GM23338 (cell line): ENCODE measurements around the gene USP5. TPM values are rescaled to one million over a fixed set of nuclear protein-coding genes. Genes with fewer than 3 reads are reported as not detected.

Source experiments
- CREB1 ChIP-seq: fragments of 250-450 bp; sonication (Bioruptor Pico); IDR thresholded peaks from 2 replicates; pipeline ENCODE4 v1.5.0; 2020; ENCODE audit warnings: low read depth, mild to moderate bottlenecking, moderate library complexity
- ETS1 ChIP-seq: IDR thresholded peaks from 2 replicates; pipeline ENCODE4 v1.6.1; 2016; ENCODE audit warnings: antibody characterized with exemption
- JUNB ChIP-seq: IDR thresholded peaks from one replicate; pipeline ENCODE4 v1.6.1; 2016; ENCODE audit warnings: antibody characterized with exemption; ENCODE audit not compliant: unreplicated experiment
- NANOG ChIP-seq: IDR thresholded peaks from 2 replicates; pipeline ENCODE4 v1.6.1; 2016; ENCODE audit warnings: antibody characterized with exemption, borderline replicate concordance
- POLR2AphosphoS5 ChIP-seq: IDR thresholded peaks from 2 replicates; pipeline ENCODE4 v1.6.1; 2016; ENCODE audit warnings: antibody characterized with exemption, low read depth
- REST ChIP-seq: IDR thresholded peaks from one replicate; pipeline ENCODE4 v1.6.1; 2018; ENCODE audit warnings: antibody characterized with exemption; ENCODE audit not compliant: unreplicated experiment
- STAT1 ChIP-seq: IDR thresholded peaks from one replicate; pipeline ENCODE4 v1.6.1; 2016; ENCODE audit warnings: antibody characterized with exemption; ENCODE audit not compliant: unreplicated experiment
- ZNF114 ChIP-seq: fragments of 250-450 bp; sonication (Bioruptor Pico); IDR thresholded peaks from 2 replicates; pipeline ENCODE4 v1.5.0; 2020; ENCODE audit warnings: mild to moderate bottlenecking, moderate library complexity
- ZNF331 ChIP-seq: fragments of 250-450 bp; sonication (Bioruptor Pico); IDR thresholded peaks from 2 replicates; pipeline ENCODE4 v1.5.0; 2020; ENCODE audit warnings: low read depth, mild to moderate bottlenecking, moderate library complexity
- ZNF462 ChIP-seq: fragments of 250-450 bp; sonication (Bioruptor Pico); IDR thresholded peaks from 2 replicates; pipeline ENCODE4 v1.5.0; 2020; ENCODE audit warnings: mild to moderate bottlenecking, moderate library complexity
- polyA plus RNA-seq: library from polyadenylated mRNA; unstranded; fragments of >200 nt; fragmentation: Nextera tagmentation; extraction: Ambion mirVana; gene quantifications from 2 replicates; pipeline ENCODE4 v1.2.1, GENCODE V29; 2016
- total RNA-seq: library from RNA; depleted of rRNA; stranded (reverse); fragments of >200 nt; shearing (Covaris generic); gene quantifications from 2 replicates; pipeline ENCODE4 v1.2.3, GENCODE V29; 2014
- TF ChIP-seq, protein P1 (sequence below), 2 experiments: fragments of 200-600 bp in 1 of 2; sonication (generic) in 1 of 2; conservative IDR thresholded peaks; 2 replicates each; pipeline versions ENCODE4 v1.5.1 to v1.6.1; 2016 to 2017; ENCODE audit warnings: antibody characterized with exemption in 2 of 2, low read depth in 2 of 2, mild to moderate bottlenecking in 2 of 2, moderate library complexity in 1 of 2

The USP5 gene
- total and polyA plus RNA-seq, 2 experiments from 2014 or later: 35.1 to 109 TPM

- no peak for TF ChIP-seq ZNF462 (CRISPR knock-in tag)
- no peak for TF ChIP-seq JUNB
- peak; percentile 69 for TF ChIP-seq POLR2AphosphoS5
- TF ChIP-seq ZNF331 (CRISPR knock-in tag): no peak
- TF ChIP-seq, protein P1, sequence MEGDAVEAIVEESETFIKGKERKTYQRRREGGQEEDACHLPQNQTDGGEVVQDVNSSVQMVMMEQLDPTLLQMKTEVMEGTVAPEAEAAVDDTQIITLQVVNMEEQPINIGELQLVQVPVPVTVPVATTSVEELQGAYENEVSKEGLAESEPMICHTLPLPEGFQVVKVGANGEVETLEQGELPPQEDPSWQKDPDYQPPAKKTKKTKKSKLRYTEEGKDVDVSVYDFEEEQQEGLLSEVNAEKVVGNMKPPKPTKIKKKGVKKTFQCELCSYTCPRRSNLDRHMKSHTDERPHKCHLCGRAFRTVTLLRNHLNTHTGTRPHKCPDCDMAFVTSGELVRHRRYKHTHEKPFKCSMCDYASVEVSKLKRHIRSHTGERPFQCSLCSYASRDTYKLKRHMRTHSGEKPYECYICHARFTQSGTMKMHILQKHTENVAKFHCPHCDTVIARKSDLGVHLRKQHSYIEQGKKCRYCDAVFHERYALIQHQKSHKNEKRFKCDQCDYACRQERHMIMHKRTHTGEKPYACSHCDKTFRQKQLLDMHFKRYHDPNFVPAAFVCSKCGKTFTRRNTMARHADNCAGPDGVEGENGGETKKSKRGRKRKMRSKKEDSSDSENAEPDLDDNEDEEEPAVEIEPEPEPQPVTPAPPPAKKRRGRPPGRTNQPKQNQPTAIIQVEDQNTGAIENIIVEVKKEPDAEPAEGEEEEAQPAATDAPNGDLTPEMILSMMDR (conservative IDR thresholded peaks at IDR 0.05; ENCODE audit: low read depth in 2 of 2): no peak
- no peak for TF ChIP-seq ZNF114
- TF ChIP-seq REST: no peak
- TF ChIP-seq ETS1: no peak
- TF ChIP-seq CREB1 (CRISPR knock-in tag): peak; percentile 89
- no peak for TF ChIP-seq NANOG
- TF ChIP-seq STAT1: no peak
Measured at GRCh38 chr12:6851153-6851920, 613 bp upstream of the USP5 start, which contains the start of gene CDCA3 (continued).
